Kidney (tissue), 14 donors: ENCODE measurements around the gene HCN2. TPM values are rescaled to one million over a fixed set of nuclear protein-coding genes. Genes with fewer than 3 reads are reported as not detected.

Source experiments
- DNase-seq, 5 donors: peaks; one replicate each; pipeline ENCODE4 v3.0.0-alpha.2; 2013 to 2020
- FAIRE-seq: peaks from 2 replicates; lab custom pipeline; 2012; peaks lifted over from hg19 to GRCh38; lab: Jason Lieb, UNC
- H3K27ac ChIP-seq, 2 donors: one replicate each; pipeline ENCODE4 v1.7.0; 2013; ENCODE audit warnings: low read depth in 2 of 2, low read length in 2 of 2, inconsistent platforms in 1 of 2
- H3K27me3 ChIP-seq: one replicate; pipeline ENCODE4 v1.7.1; 2013; ENCODE audit warnings: low read length, inconsistent platforms; ENCODE audit not compliant: control insufficient read depth, insufficient read depth
- H3K36me3 ChIP-seq, 3 donors: one replicate each; pipeline versions ENCODE4 v1.7.0 to v1.7.1; 2013; ENCODE audit warnings: low read length in 3 of 3, control low read depth in 1 of 3, inconsistent platforms in 1 of 3; ENCODE audit not compliant: insufficient read depth in 3 of 3, control insufficient read depth in 2 of 3
- H3K4me1 ChIP-seq, 3 donors: one replicate each; pipeline versions ENCODE4 v1.7.0 to v1.7.1; 2013; ENCODE audit warnings: low read length in 3 of 3, inconsistent platforms in 1 of 3, low read depth in 1 of 3; ENCODE audit not compliant: control insufficient read depth in 2 of 3, insufficient read depth in 2 of 3
- H3K4me3 ChIP-seq, 3 donors: one replicate each; pipeline versions ENCODE4 v1.7.0 to v1.8.1; 2013; ENCODE audit warnings: low read length in 3 of 3, control low read depth in 1 of 3, inconsistent platforms in 1 of 3
- H3K9ac ChIP-seq, 3 donors: one replicate each; pipeline versions ENCODE4 v1.7.0 to v1.7.1; 2013; ENCODE audit warnings: low read length in 3 of 3, control low read depth in 1 of 3, inconsistent platforms in 1 of 3
- H3K9me3 ChIP-seq, 3 donors: one replicate each; pipeline versions ENCODE4 v1.7.0 to v1.7.1; 2013; ENCODE audit warnings: low read length in 3 of 3, control low read depth in 1 of 3, inconsistent platforms in 1 of 3; ENCODE audit not compliant: control insufficient read depth in 2 of 3, insufficient read depth in 1 of 3
- CTCF ChIP-seq: IDR thresholded peaks from 3 replicates; pipeline ENCODE4 v1.5.1; 2012; ENCODE audit warnings: mild to moderate bottlenecking, moderate library complexity, borderline replicate concordance; ENCODE audit not compliant: insufficient read depth; ENCODE audit errors: extremely low read depth
- intact Hi-C: fragments of 100-400 bp; cut with DNase I; formaldehyde crosslinking; loops from one replicate; pipeline ENCODE4 v1.11.1; 2022
- polyA plus RNA-seq: library from polyadenylated mRNA; stranded (reverse); fragments of 350-450 nt; fragmentation: Illumina TruSeq; extraction: RNeasy Lipid Tissue Mini Kit (QIAGEN cat#74804); gene quantifications from one replicate; pipeline ENCODE4 v1.2.3, GENCODE V29; 2014; ENCODE audit warnings: low read depth, low replicate concordance; ENCODE audit not compliant: insufficient read depth
- total RNA-seq: library from RNA; stranded (reverse); fragmentation: NEBNext Ultra II Directional; extraction: Animal tissue kit (Norgen Biotek cat#: 25700); gene quantifications from one replicate; pipeline ENCODE4 v1.2.1, GENCODE V29; 2021
- donor health status: control.
- donor health status: control.
- donor health status: control.
- donor health status: control.
- donor health status: control.
- donor health status: DM: yes; HTN: yes; CAD: no.
- donor health status: Normal renal cell carcinoma (clear cell type).

The HCN2 gene
- total and polyA plus RNA-seq, 2 donors from 2014 or later, result 0.31 to 1.3 TPM

GRCh38 chr19:576768-577438 is 12.8 kb upstream of the HCN2 start:
- FAIRE-seq, result no peak

GRCh38 chr19:577439-578392 is 12.0 kb upstream of the HCN2 start:
- Histone ChIP-seq H3K27ac (no peak overlapping the region), H3K36me3 (peaks cover 0 to 13% (median 0%) of the 10 kb centered on the region in 3 donors)
- DNase-seq, result peak in 1 of 5 donors; percentile 67

More at GRCh38 chr19:576768-577438, 12.8 kb upstream of the HCN2 start:
- peak in 1 of 5 donors; percentile 66 for DNase-seq
- Histone ChIP-seq H3K27ac (no peak overlapping the region), H3K4me1 (peaks cover 0 to 28% (median 9%) of the 10 kb centered on the region in 3 donors), H3K9ac (no peak overlapping the region), H3K36me3 (peaks cover 0 to 13% (median 0%) of the 10 kb centered on the region in 3 donors), H3K9me3 (no peaks in the 10 kb centered on the region), H3K27me3 (no peaks in the 10 kb centered on the region), H3K4me3 (no peak overlapping the region)
- intact Hi-C loops, result no loop called here
- TF ChIP-seq CTCF, result no peak

GRCh38 chr19:579111-579841 is 10.4 kb upstream of the HCN2 start:
- H3K36me3 ChIP-seq, result peaks cover 0 to 13% (median 0%) of the 10 kb centered on the region in 3 donors

More at GRCh38 chr19:577439-578392, 12.0 kb upstream of the HCN2 start:
- intact Hi-C loops, result no loop called here
- H3K27me3 ChIP-seq, result no peaks in the 10 kb centered on the region
- no peak overlapping the region for H3K9ac ChIP-seq
- TF ChIP-seq CTCF, result no peak
- no peaks in the 10 kb centered on the region for H3K9me3 ChIP-seq
- H3K4me1 ChIP-seq, result peaks cover 0 to 28% (median 9%) of the 10 kb centered on the region in 3 donors
- H3K4me3 ChIP-seq, result no peak overlapping the region
- FAIRE-seq, result no peak

More at GRCh38 chr19:579111-579841, 10.4 kb upstream of the HCN2 start:
- peaks cover 0 to 22% (median 9%) of the 10 kb centered on the region in 3 donors for H3K4me1 ChIP-seq
- FAIRE-seq (no peak), DNase-seq (peak in 1 of 5 donors; percentile 73)
- no peak overlapping the region for H3K9ac ChIP-seq
- TF ChIP-seq CTCF, result no peak
- intact Hi-C loops, result no loop called here
- no peaks in the 10 kb centered on the region for H3K27me3 ChIP-seq
- no peak overlapping the region for H3K27ac ChIP-seq
- H3K9me3 ChIP-seq, result no peaks in the 10 kb centered on the region
- no peak overlapping the region for H3K4me3 ChIP-seq
